ENCODE results near the gene PHACTR3. TPM values are rescaled to one million over a fixed set of nuclear protein-coding genes. Genes with fewer than 3 reads are reported as not detected.

Gene PHACTR3
- total and polyA plus RNA-seq, 2 of the 8 experiments (the other 6 are each of a cell fraction or from before 2014, with no cell fraction given): 0.05 to 0.13 TPM

Small RNA genes within 50 kb of the gene (small RNA-seq; reads per million reads assigned to genes)
- not detected for gene RNU7-141P (ENCODE audit: insufficient read depth)
